ENCODE measurements around the gene AFTPH.

DNA sequence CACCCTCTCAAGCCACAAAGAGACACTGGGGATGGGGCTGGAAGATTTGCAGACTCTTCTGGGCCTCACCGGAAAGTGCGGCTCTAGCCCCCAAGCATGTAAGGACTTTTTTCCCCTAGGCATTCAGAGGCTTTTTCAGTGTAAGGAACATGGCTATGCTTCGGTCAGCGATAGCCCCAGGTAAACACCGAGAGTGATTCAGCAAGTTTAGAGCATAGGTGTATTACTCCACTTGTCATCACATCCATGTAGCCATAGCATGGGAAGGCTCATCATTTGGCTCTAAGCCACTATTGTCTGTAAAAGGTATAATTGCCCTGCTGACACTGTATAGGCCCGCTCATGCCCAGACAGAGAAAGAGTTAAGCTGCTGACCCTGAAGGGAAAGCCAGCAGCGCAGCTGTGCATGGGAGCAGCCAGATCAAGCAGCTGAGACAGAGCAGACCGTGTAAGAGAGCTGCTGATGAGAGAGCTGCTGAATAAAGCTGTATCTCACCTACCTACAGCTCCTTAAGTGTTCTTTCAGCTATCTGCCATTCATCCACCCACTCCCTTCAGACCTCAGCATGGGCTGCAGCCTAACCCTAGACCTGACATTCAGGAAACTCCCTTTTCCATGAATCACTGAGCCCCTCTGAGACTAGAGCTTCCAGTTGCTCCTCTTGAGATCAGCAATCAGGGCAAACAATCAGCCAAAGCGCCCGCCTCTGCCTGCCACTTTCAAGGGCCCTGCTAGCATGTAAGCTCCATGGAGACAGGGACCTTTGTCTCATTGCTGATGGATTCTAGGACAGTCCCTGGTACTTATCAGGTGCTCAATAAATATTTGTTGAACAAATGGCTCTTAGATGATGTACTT lies 44.6 kb upstream of the AFTPH start:
- TF ChIP-seq YY1 (IDR thresholded peaks at IDR 0.05; ENCODE audit: low read depth) (no peak), EP300 (IDR thresholded peaks at IDR 0.05; ENCODE audit: borderline replicate concordance) (no peak), TCF12 (IDR thresholded peaks at IDR 0.05; ENCODE audit: low read depth) (no peak), EGR1 (IDR thresholded peaks at IDR 0.05) (no peak), CEBPB (IDR thresholded peaks at IDR 0.05) (no peak), ZBTB7A (IDR thresholded peaks at IDR 0.05; ENCODE audit: low read depth) (no peak), FOXM1 (IDR thresholded peaks at IDR 0.05; ENCODE audit: borderline replicate concordance, low read depth) (no peak), USF1 (IDR thresholded peaks at IDR 0.05) (no peak), TAF1 (IDR thresholded peaks at IDR 0.05; ENCODE audit: low read depth) (no peak), TEAD4 (IDR thresholded peaks at IDR 0.05) (no peak), RAD21 (IDR thresholded peaks at IDR 0.05; ENCODE audit: low read depth) (no peak)
- TF ChIP-seq, protein P1, sequence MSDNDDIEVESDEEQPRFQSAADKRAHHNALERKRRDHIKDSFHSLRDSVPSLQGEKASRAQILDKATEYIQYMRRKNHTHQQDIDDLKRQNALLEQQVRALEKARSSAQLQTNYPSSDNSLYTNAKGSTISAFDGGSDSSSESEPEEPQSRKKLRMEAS (IDR thresholded peaks at IDR 0.05), result no peak
- TF ChIP-seq, protein P2, sequence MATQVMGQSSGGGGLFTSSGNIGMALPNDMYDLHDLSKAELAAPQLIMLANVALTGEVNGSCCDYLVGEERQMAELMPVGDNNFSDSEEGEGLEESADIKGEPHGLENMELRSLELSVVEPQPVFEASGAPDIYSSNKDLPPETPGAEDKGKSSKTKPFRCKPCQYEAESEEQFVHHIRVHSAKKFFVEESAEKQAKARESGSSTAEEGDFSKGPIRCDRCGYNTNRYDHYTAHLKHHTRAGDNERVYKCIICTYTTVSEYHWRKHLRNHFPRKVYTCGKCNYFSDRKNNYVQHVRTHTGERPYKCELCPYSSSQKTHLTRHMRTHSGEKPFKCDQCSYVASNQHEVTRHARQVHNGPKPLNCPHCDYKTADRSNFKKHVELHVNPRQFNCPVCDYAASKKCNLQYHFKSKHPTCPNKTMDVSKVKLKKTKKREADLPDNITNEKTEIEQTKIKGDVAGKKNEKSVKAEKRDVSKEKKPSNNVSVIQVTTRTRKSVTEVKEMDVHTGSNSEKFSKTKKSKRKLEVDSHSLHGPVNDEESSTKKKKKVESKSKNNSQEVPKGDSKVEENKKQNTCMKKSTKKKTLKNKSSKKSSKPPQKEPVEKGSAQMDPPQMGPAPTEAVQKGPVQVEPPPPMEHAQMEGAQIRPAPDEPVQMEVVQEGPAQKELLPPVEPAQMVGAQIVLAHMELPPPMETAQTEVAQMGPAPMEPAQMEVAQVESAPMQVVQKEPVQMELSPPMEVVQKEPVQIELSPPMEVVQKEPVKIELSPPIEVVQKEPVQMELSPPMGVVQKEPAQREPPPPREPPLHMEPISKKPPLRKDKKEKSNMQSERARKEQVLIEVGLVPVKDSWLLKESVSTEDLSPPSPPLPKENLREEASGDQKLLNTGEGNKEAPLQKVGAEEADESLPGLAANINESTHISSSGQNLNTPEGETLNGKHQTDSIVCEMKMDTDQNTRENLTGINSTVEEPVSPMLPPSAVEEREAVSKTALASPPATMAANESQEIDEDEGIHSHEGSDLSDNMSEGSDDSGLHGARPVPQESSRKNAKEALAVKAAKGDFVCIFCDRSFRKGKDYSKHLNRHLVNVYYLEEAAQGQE (IDR thresholded peaks at IDR 0.05; ENCODE audit: low read depth), result no peak
